Measurements from ENCODE around the gene MOSPD3.

MOSPD3 gene

DNA sequence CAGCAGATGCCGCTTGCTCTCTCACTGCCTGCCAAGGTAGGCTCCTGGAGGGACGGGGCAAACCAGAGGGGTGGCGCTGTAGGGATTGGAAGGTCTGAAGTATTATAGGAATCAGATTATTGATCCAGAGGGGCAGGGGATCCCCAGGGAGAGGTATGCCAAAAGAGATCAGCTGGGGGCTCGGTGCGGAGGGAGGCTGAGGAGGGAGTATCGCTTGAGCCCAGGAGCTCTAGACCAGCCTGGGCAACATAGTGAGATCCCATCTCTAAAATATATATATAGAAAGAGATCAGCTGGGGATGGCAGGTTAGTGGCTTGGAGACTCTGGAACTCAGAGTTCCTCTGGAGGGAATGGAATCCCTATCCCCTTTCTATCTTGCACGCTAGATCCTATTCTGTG is 17.2 kb upstream of the MOSPD3 start:
- FAIRE-seq = no peak

DNA sequence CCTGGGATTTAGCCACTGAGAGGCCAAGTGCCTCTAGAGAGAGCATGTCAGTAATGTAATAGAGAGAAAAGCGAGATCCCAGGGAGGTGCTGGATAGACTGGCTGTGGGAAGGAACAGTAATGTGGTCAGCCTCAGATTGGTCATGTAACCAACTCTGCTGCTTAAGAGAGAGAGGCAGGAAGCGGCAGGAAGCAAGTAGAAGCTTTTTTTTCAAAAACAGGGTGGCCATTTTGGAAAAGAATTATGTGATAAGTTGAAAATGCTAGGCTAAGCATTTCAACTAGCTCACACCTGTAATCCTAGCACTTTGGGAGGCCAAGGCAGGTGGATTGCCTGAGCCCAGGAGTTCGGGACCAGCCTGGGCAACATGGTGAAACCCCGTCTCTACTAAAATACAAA is 13.9 kb upstream of the MOSPD3 start:
- FAIRE-seq = peak; percentile 6

DNA sequence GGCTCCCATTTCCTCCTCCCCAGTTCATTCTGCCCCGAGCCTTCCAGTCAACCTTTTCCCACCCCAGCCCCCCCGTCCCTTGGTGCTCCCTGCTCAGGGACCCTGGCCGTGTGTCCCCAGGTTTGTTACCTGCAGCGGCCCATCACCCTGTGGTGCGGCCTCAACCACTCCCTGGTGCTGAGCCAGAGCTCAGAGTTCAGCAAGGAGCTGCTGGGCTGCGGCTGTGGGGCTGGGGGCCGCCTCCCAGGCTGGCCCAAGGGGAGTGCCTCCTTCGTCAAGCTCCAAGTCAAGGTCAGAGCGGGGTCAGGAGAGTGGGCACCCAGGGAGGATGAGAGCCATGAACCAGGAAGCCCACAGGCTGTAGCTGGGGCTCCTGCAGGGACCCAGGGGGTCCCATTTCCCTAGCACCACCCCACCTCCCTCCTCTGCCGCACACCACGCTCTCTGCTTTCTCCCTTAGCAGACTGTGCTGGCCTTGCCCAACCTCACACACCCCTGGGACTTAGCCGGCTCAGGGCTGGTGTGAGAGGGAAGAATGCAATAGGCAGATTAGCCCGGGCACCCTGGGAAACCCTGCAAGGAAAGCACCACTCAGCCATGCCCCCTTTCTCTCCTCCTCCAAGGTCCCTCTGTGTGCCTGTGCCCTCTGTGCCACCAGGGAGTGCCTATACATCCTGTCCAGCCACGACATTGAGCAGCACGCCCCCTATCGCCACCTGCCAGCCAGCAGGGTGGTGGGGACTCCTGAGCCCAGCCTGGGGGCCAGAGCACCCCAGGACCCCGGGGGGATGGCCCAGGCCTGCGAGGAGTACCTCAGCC is 12.2 kb upstream of the MOSPD3 start:
- FAIRE-seq = no peak

- FAIRE-seq = no peak
Observed at GRCh38 chr7:100600730-100601038, 11.7 kb upstream of the MOSPD3 start.

- no peak for FAIRE-seq
Observed at GRCh38 chr7:100602889-100603725, 9.2 kb upstream of the MOSPD3 start.

DNA sequence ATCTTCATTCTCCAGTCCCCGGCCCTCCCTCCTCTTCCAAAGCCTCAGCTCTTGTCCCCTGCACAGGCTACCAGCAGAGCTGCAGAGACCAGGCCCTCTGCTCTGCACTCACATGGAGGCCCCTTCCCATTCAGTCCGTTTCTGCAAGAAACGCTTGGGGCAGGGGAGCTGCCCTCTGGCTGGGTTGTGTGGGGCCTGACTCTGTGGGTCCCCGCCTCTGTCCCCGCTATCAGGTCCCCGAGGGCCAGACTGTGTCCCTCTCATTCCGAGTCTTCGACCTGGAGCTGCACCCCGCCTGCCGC is 8.7 kb upstream of the MOSPD3 start:
- no peak for FAIRE-seq

GRCh38 chr7:100604028-100604975 is 8.0 kb upstream of the MOSPD3 start:
- no peak for FAIRE-seq

- FAIRE-seq = no peak
Observed at GRCh38 chr7:100604976-100605911, 7.1 kb upstream of the MOSPD3 start.

DNA sequence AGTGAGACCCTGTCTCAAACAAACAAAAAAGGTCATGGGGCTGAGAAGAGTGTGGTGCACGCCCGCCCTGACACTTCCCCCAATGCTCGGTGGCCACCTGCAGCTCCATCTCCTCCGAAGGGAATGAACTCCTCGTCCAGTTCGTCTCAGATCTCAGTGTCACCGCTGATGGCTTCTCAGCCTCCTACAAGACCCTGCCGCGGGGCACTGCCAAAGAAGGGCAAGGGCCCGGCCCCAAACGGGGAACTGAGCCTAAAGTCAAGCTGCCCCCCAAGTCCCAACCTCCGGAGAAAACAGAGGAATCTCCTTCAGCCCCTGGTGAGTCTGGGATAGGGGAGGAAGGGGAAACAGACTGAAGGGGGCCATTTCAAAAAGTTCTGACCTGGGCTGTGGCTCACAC is 6.0 kb upstream of the MOSPD3 start:
- FAIRE-seq = no peak

- no peak for FAIRE-seq
Observed at GRCh38 chr7:100607111-100607510, 5.2 kb upstream of the MOSPD3 start.

GRCh38 chr7:100609958-100610357 is 2.4 kb upstream of the MOSPD3 start:
- FAIRE-seq = no peak

GRCh38 chr7:100612730-100613390 is 520 bp downstream of the MOSPD3 start:
- no peak for FAIRE-seq

GRCh38 chr7:100613412-100614175 is 1.3 kb downstream of the MOSPD3 start:
- FAIRE-seq = no peak

- no peak for FAIRE-seq
Observed at GRCh38 chr7:100614308-100614861, 2.0 kb downstream of the MOSPD3 start.

- no peak for FAIRE-seq
Observed at GRCh38 chr7:100620239-100620638, 7.9 kb downstream of the MOSPD3 start.

GRCh38 chr7:100620804-100621203 is 8.5 kb downstream of the MOSPD3 start:
- no peak for FAIRE-seq

DNA sequence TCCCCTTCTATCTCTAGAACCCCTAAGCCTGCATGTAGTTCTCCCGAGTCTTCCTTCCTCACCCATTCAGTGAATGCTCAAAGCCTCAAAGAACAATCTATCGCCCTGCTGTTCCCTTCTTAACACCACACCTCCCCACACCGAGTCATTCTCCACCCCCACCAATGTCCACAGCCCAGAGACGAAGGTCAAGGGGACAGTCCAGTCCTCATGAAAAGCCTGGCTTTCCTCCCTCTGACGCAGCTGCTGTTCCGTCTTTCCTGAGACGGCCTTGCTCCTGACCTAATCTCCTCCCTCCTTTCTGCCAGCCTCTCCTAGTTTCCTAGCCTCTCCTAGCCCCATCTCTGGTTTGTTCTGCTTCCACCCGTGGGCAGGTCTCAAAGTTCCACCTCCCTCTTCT is 9.2 kb downstream of the MOSPD3 start:
- FAIRE-seq = no peak

- no peak for FAIRE-seq
Observed at GRCh38 chr7:100623951-100624824, 11.8 kb downstream of the MOSPD3 start.

DNA sequence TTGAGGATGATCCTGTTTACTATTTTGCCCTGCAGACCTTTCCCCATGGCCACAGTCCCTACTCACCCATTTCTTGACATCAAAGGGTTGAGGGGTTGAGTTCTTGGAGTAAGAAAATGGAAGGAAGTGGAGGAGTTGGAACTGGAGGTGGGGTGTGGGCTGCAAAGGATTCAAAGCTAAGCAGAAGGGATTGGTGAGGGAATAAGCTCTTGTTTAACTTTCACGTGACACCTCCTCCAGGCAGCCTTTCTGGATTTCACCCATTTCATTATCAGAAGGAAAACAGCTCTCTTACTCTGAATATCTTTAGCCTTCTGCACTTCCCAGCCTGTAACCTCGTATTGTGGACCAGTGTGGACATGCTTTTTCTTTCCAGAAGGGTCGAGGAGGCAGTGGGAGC is 13.7 kb downstream of the MOSPD3 start:
- FAIRE-seq = no peak
